ENCODE data around the gene RNF187.
"Not testable (repeated sequence)": the region's sequence is repeated elsewhere in the genome, so short reads cannot be mapped to it uniquely, and the experiment has no call there.

RNF187 gene

GRCh38 chr1:228486596-228487335 lies 416 bp upstream of the RNF187 start:
- peak in 3 of 4 experiments; percentile 65 to 73 (median 72) for DNase-seq (ENCODE audit: low read depth in 4 of 4, low spot score in 1 of 4)

GRCh38 chr1:228488125-228488817 lies 1.1 kb downstream of the RNF187 start:
- DNase-seq (ENCODE audit: low read depth in 4 of 4, low spot score in 1 of 4): no peak

- no peak for DNase-seq (ENCODE audit: low read depth in 4 of 4, low spot score in 1 of 4)
These were observed 1.9 kb downstream of the RNF187 start for GRCh38 chr1:228488818-228489674.

GRCh38 chr1:228490120-228491078 lies 3.2 kb downstream of the RNF187 start:
- no peak for DNase-seq (ENCODE audit: low read depth in 4 of 4, low spot score in 1 of 4)

GRCh38 chr1:228493141-228494043 lies 6.2 kb downstream of the RNF187 start:
- DNase-seq (ENCODE audit: low read depth in 4 of 4, low spot score in 1 of 4): no peak

GRCh38 chr1:228494044-228494353 lies 6.8 kb downstream of the RNF187 start:
- DNase-seq (ENCODE audit: low read depth in 4 of 4, low spot score in 1 of 4): no peak

- no peak for DNase-seq (ENCODE audit: low read depth in 4 of 4, low spot score in 1 of 4)
These were observed 7.2 kb downstream of the RNF187 start for GRCh38 chr1:228494391-228494790.

- DNase-seq (ENCODE audit: low read depth in 4 of 4, low spot score in 1 of 4): no peak
These were observed 8.0 kb downstream of the RNF187 start for GRCh38 chr1:228494970-228495853.

- DNase-seq (ENCODE audit: low read depth in 4 of 4, low spot score in 1 of 4): no peak
These were observed 8.9 kb downstream of the RNF187 start for GRCh38 chr1:228496084-228496483.

GRCh38 chr1:228496494-228496893 lies 9.3 kb downstream of the RNF187 start:
- DNase-seq (ENCODE audit: low read depth in 4 of 4, low spot score in 1 of 4): no peak

GRCh38 chr1:228497206-228497605 lies 10.0 kb downstream of the RNF187 start:
- no peak for DNase-seq (ENCODE audit: low read depth in 4 of 4, low spot score in 1 of 4)

- DNase-seq (ENCODE audit: low read depth in 4 of 4, low spot score in 1 of 4): no peak
These were observed 10.6 kb downstream of the RNF187 start for GRCh38 chr1:228497817-228498216.

GRCh38 chr1:228500143-228500734 lies 13.1 kb downstream of the RNF187 start:
- no peak for DNase-seq (ENCODE audit: low read depth in 4 of 4, low spot score in 1 of 4)

GRCh38 chr1:228500901-228501871 lies 14.0 kb downstream of the RNF187 start:
- peak; percentile 76 to 87 (median 78) for DNase-seq (ENCODE audit: low read depth in 4 of 4, low spot score in 1 of 4)

GRCh38 chr1:228502522-228502921 lies 15.3 kb downstream of the RNF187 start:
- no peak for DNase-seq (ENCODE audit: low read depth in 4 of 4, low spot score in 1 of 4)

- DNase-seq (ENCODE audit: low read depth in 4 of 4, low spot score in 1 of 4): not testable (repeated sequence)
These were observed 18.8 kb downstream of the RNF187 start for GRCh38 chr1:228505944-228506343.

All from stimulated activated CD4-positive, alpha-beta T cell treated with anti-CD3 and anti-CD28 coated beads, Interleukin-1b, Interleukin-23, amount 100 ng/mL, for 24 hours (primary cell).